Anterior cingulate cortex (tissue), 58 donors: ENCODE data around the gene CCDC85A.
"Not testable (repeated sequence)": the region's sequence is repeated elsewhere in the genome, so short reads cannot be mapped to it uniquely, and the experiment has no call there.

ENCODE experiments used
- DNase-seq, 58 donors: peaks; one replicate each; lab custom pipeline; 2025; lab: John Stamatoyannopoulos, UW

The CCDC85A gene

GRCh38 chr2:56183643-56184499 is at the start of gene CCDC85A:
Gene CCDC85A (plus strand): TSS chr2:56183990. CDS start chr2:56184625, 635 bp downstream.
- DNase-seq = peak in 55 of 58 donors; percentile 46 to 89 (median 73)

- no peak for DNase-seq
Observed at GRCh38 chr2:56134861-56135260, 48.9 kb upstream of the CCDC85A start.

- not testable (repeated sequence) for DNase-seq
Observed at GRCh38 chr2:56142497-56143061, 41.2 kb upstream of the CCDC85A start.

GRCh38 chr2:56147907-56148306 is 35.9 kb upstream of the CCDC85A start:
- DNase-seq = no peak

- DNase-seq = no peak
Observed at GRCh38 chr2:56148825-56149224, 35.0 kb upstream of the CCDC85A start.

- no peak for DNase-seq
Observed at GRCh38 chr2:56151841-56152240, 31.9 kb upstream of the CCDC85A start.

- no peak for DNase-seq
Observed at GRCh38 chr2:56155188-56155587, 28.6 kb upstream of the CCDC85A start.

GRCh38 chr2:56159875-56160274 is 23.9 kb upstream of the CCDC85A start:
- DNase-seq = not testable (repeated sequence)

GRCh38 chr2:56167616-56168562 is 15.9 kb upstream of the CCDC85A start:
- DNase-seq = no peak

- DNase-seq = no peak
Observed at GRCh38 chr2:56169521-56169920, 14.3 kb upstream of the CCDC85A start.

- DNase-seq = no peak
Observed at GRCh38 chr2:56170504-56170903, 13.3 kb upstream of the CCDC85A start.

GRCh38 chr2:56170988-56171387 is 12.8 kb upstream of the CCDC85A start:
- DNase-seq = no peak

GRCh38 chr2:56175779-56176178 is 8.0 kb upstream of the CCDC85A start:
- no peak for DNase-seq

- no peak for DNase-seq
Observed at GRCh38 chr2:56177420-56178220, 6.2 kb upstream of the CCDC85A start.

- DNase-seq = peak in 1 of 58 donors; percentile 12
Observed at GRCh38 chr2:56179931-56180330, 3.9 kb upstream of the CCDC85A start.

GRCh38 chr2:56182420-56182819 is 1.4 kb upstream of the CCDC85A start:
- DNase-seq = no peak

- DNase-seq = peak in 3 of 58 donors; percentile 17 to 37 (median 32)
Observed at GRCh38 chr2:56184500-56185011, 766 bp downstream of the CCDC85A start.

GRCh38 chr2:56185101-56185581 is 1.4 kb downstream of the CCDC85A start:
- peak in 16 of 58 donors; percentile 12 to 56 (median 26) for DNase-seq

- peak in 13 of 58 donors; percentile 7 to 54 (median 20) for DNase-seq
Observed at GRCh38 chr2:56185582-56186046, 1.8 kb downstream of the CCDC85A start.
